ENCODE data around the gene TSPAN3.

TSPAN3 gene

GRCh38 chr15:77070495-77071304 is at the start of gene TSPAN3:
TSPAN3 (minus strand) TSS chr15:77071109; CDS start chr15:77070954, 155 bp downstream.
- peak; percentile 97 for DNase-seq (ENCODE audit: low spot score)

GRCh38 chr15:77120576-77120975 is 49.7 kb upstream of the TSPAN3 start:
- no peak for DNase-seq (ENCODE audit: low spot score)

- DNase-seq (ENCODE audit: low spot score): no peak
Measured at GRCh38 chr15:77119446-77119845, 48.5 kb upstream of the TSPAN3 start.

DNA sequence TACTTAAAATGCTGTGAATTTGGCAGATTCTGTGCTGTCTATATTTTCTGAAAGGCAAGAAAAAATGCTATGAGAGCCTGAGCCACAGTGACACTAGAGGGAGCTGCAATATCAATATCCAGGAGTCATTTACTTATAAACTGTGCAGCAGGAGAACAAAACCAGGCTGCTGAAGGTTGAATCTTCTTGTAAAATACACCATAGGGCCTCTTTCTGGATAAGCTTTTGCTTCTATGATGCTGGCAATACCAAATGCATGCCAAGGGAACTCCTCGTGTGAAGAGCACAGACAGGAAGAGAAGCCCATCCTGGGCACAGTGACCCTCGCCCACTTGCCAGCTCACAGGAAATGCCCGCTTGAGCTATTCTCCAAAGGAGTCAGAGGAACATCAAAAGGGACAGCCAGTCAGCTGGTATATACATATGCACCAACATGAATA is 48.0 kb upstream of the TSPAN3 start:
- DNase-seq (ENCODE audit: low spot score): peak; percentile 73

GRCh38 chr15:77115179-77115578 is 44.3 kb upstream of the TSPAN3 start:
- DNase-seq (ENCODE audit: low spot score): no peak

GRCh38 chr15:77112838-77113504 is 42.1 kb upstream of the TSPAN3 start:
- peak; percentile 27 for DNase-seq (ENCODE audit: low spot score)

DNA sequence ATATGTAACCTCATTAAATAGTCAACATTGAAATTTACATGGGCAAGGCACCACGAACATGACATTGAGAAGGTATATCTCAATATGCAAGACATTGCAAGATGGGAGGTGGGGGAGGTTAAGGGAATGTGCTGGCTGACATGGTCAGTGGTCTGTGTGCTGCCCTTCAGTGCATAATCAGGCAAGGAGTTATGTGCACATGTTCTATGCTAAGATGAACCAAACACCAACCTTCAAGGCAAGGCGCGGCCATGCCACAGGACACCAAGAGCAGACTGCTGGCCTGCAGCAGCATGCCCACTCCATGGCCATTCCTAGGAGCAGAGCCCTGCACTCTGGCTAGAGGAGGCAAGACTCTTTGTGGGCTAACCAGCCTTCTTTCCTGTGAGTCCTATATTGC is 40.9 kb upstream of the TSPAN3 start:
- no peak for DNase-seq (ENCODE audit: low spot score)

DNA sequence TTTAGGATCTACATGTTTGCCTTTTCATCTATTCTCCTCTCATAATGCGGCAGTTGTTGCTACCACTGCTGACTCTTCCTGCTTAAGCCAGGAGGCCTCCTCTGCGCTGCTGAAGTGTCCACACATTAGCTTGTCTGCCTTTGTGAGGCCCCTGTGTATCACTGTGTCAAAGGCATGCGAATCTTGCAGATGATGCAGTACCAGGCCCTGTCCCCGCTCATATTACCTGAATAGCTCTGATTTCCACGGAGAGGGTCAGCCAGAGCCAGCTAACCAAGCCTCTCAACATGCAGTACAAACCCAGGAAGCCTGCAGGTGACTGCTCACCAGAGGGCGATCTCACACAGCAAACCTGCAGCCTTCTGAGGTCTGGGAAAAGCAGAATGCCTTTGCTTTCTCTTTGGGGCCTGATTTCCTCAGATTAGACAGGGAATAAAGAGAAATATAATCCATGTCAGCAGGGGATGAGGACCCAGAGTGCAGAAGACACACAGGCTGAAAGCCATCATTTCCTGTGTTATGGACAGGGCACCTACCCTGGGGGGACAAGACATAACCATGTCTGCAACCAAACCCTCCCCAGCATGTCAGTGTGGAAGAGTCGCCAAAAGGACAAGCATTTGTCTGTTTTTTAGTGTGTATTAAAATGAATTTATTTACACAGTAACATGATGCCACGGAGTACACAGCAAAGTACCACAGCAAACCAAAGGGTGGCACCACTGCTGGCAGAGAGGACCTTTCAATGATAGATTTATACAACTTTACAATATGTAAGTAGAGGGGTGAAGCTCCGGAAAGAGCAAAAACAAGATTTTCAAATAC is 36.8 kb upstream of the TSPAN3 start:
- DNase-seq (ENCODE audit: low spot score): peak; percentile 64

DNA sequence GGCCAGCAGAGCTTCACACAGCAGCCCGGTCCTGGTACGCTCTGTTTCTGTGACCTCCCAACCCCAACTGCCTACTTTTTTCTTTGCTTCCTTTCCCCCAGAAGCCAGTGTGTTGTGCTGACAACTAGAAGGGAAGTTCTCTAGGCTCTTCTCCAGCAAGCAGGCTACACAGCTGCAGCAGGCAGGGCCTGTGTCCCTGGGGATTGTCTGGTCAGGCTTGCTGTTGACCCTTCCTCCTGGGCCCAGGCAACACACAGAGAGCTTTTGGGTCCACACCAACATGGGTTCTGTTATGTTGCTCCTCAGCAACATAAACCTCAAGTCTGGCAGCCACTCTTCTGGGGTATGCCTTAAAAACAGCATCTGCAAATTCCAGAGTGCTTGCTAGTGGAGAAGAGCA is 36.2 kb upstream of the TSPAN3 start:
- peak; percentile 30 for DNase-seq (ENCODE audit: low spot score)

GRCh38 chr15:77104155-77104554 is 33.2 kb upstream of the TSPAN3 start:
- DNase-seq (ENCODE audit: low spot score): peak; percentile 87

- DNase-seq (ENCODE audit: low spot score): no peak
Measured at GRCh38 chr15:77099741-77100463, 29.0 kb upstream of the TSPAN3 start.

DNA sequence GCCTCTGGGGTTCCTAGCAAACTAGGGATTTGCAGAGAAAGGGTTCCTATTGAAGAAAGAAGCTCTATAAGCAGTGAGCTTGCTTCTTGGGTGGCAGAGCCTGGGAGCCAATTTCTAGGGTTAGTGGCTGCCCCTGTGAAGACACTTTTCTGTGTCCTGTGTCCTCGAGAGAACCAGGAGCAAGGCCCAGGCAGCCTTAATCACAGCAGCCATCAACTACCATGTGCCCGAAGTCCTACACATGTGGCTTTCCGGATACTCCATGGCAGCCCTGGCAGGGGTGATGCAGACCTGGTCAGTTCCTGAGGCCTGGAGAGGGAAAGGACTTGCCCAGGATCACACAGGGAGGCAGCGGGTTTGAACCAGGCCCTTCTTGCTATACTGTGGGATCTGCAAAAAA is 27.7 kb upstream of the TSPAN3 start:
- no peak for DNase-seq (ENCODE audit: low spot score)

DNA sequence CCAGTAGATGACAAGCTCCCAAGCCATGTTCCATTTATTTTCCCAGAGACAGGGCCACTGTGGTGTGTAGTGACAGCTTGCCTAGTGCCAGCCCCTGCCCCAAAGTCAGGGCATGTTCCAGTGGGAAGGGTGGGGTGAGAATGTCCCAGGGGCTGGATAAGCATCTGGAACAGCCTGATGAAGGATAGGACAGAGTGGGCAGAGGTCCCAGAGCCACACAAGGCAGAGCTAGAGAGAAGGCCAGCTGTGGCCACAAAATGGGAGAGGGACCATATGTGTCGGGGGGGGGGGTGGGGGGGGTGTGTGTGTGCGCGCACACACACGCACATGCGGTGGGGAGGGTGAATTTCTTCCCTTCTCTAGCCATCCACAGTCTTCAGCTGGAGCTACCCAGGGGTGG is 27.0 kb upstream of the TSPAN3 start:
- DNase-seq (ENCODE audit: low spot score): no peak

GRCh38 chr15:77097248-77097721 is 26.4 kb upstream of the TSPAN3 start:
- DNase-seq (ENCODE audit: low spot score): no peak

DNA sequence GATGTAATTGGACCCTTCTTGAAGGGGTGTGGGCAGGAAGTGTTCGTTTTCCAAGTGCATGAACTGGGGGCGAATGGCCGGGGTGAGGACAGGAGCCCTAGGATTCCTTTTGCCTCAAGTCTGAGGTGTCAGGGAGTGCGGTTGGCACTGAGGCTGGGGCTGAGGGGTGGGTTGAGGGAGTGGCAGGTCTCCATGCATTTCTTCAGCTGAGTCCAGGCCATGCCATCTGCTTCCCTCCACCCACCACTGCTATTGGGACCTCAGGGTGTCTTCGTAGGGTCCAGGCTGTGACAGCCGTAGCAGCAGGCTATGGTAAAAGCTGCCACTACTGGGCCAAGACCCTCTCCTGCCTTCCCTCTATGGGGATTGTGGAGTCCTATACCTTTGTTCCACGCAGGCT is 25.6 kb upstream of the TSPAN3 start:
- DNase-seq (ENCODE audit: low spot score): no peak

- DNase-seq (ENCODE audit: low spot score): no peak
Measured at GRCh38 chr15:77096138-77096537, 25.2 kb upstream of the TSPAN3 start.

DNA sequence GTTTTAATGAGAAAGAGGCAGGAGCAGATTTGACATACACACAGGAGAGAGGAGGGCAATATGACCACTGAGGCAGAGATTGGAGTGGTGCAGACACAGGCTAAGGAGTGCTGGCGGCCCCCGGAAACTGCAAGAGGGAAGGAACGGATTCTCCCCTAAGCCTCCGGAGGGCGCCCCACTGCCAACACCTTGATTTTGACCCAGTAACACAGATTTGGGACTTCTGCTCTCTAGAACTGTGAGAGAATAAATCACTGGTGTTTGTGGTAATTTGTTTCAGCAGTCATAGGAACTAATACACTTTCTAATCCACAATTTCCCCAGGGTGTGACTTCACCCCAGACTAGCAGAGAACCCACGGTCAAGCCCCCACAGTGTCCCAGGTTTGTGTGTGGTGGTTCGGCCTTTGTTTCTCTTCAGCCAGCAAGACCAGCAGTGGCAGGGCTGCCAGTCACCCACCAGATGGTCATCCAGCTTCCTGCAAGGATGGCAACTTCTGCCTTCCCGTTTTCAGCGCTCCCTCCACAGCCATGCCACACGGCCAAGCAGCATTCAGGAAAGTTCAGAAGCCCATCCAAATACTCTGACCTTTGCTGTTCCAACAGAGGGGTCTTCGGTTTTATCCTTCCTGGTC is 23.6 kb upstream of the TSPAN3 start:
- DNase-seq (ENCODE audit: low spot score): no peak

DNA sequence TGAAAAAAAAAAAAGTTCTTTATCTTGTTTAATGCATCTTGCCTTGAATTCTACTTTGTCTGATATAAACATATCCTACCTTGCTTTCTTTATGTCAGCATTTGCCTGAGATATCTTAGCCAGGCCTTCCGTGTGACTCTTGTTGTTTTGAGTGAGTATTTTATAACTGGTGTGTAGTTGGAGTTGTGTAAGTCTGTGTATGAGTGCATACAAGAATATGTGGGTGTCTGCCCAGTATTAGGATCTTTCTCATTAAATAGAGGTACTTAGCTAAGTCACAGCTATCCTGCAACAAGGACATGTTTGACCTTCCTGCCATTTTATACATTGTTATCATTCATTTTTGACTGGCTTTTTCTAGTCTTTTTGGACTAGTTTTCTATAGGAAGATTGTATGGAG is 22.5 kb upstream of the TSPAN3 start:
- DNase-seq (ENCODE audit: low spot score): no peak

GRCh38 chr15:77091097-77091496 is 20.2 kb upstream of the TSPAN3 start:
- DNase-seq (ENCODE audit: low spot score): no peak

DNA sequence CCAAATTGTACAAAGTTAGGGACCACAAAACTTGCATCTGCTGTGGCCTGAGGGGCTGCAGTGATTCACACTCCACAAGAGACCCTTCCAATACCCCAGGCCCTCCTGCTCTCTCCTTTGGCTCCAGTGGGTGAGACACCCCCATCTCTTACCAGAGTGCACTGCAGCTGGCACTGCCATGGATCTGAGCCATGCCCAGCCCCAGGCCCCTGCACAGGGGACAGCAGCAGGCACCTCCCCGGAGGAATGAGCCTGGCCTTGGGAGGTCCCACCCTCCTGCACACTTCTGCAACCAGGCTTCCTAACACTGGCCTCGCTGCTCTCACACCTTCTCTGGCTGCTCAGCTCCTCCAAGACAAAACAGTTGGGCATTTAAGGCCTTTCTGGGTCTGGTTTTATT is 16.3 kb upstream of the TSPAN3 start:
- no peak for DNase-seq (ENCODE audit: low spot score)

DNA sequence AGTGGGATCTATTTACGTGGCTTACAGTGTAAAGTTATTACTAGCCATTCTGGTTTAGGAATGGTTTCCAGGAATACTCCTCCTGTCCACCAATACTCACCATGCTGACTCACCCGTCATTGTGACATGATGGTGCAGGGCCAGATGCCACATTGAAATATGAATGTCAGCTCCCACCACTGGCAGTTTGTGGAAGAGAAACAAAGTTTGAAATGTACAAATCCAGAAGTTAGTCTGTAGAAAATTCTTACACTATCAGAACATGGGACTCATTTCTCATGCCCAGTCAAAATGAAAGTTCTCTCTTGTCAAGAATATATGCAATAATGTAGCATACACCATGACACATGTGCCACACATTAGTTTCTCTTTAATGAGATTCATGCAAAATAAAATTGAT is 14.4 kb upstream of the TSPAN3 start:
- peak; percentile 58 for DNase-seq (ENCODE audit: low spot score)
